ENCODE results near the gene MAP3K10. TPM values are rescaled to one million over a fixed set of nuclear protein-coding genes. Genes with fewer than 3 reads are reported as not detected.

The MAP3K10 gene
- total RNA-seq, 1 experiment from 2014 or later, result 255 TPM

DNA sequence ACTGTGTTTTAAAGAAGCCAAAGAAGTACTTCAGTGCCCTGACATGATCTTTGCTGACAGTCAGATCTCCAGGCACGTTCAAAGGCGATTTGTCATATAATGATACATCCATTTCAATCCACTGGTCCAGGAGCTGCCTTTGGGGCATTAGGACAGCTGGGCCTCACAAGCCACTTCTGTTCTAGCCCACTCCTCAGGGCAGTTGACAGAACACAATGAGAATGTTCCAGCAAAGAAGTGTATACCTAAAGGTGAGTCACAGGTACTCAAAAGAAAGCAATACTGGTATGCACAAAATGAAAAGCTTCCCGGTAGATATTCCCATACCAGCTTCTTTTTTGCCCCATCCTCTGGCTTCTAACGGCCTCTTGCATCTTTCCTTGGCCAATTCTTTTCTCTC is 12.5 kb upstream of the MAP3K10 start:
- in situ Hi-C loops (cut with HindIII; ENCODE audit: low pct_unique_long_range_greater_than_20kb, low sequenced_read_pairs) (no loop called here), intact Hi-C loops (cut with micrococcal nuclease; ENCODE audit: unreplicated experiment) (no loop called here)
- no peak overlapping the region for H3K27ac ChIP-seq (ENCODE audit: low read length)
- DNase-seq (ENCODE audit: low read depth, low spot score) (no peak), ATAC-seq (peak; percentile 9)
- BruUV-seq (replicated peaks), result no TSS peak
- H3K27me3 ChIP-seq (ENCODE audit: control insufficient read depth, insufficient read depth, low read length), result peaks cover 13% of the 10 kb centered on the region
- no peaks in the 10 kb centered on the region for H3K4me1 ChIP-seq (ENCODE audit: control insufficient read depth, insufficient read depth, low read length)
- ChIA-PET POLR2A (interaction anchor here (0.6 to 2.6 kb wide), 12 partner anchors 9 to 183 kb away, joined by 3 to 11 read pairs (median 7); no protein-coding TSS in a partner anchor), CTCF (interaction anchor here (0.5 to 8.1 kb wide), 13 partner anchors 9 to 705 kb away, joined by 3 to 113 read pairs (median 6); partner anchors contain the start of gene TTC9B)
- no peaks in the 10 kb centered on the region for H3K36me3 ChIP-seq (ENCODE audit: control insufficient read depth, insufficient read depth, low read length)
- no peak overlapping the region for H3K4me3 ChIP-seq (ENCODE audit: low read depth in 2 of 2, low read length in 2 of 2)
- no peak for TF ChIP-seq SIN3A (IDR thresholded peaks at IDR 0.05; ENCODE audit: borderline replicate concordance, insufficient read depth, low read depth, low read length)
- TF ChIP-seq TCF7L2 (IDR thresholded peaks at IDR 0.05; ENCODE audit: low read depth, low read length), result no peak
- TF ChIP-seq, protein P1, sequence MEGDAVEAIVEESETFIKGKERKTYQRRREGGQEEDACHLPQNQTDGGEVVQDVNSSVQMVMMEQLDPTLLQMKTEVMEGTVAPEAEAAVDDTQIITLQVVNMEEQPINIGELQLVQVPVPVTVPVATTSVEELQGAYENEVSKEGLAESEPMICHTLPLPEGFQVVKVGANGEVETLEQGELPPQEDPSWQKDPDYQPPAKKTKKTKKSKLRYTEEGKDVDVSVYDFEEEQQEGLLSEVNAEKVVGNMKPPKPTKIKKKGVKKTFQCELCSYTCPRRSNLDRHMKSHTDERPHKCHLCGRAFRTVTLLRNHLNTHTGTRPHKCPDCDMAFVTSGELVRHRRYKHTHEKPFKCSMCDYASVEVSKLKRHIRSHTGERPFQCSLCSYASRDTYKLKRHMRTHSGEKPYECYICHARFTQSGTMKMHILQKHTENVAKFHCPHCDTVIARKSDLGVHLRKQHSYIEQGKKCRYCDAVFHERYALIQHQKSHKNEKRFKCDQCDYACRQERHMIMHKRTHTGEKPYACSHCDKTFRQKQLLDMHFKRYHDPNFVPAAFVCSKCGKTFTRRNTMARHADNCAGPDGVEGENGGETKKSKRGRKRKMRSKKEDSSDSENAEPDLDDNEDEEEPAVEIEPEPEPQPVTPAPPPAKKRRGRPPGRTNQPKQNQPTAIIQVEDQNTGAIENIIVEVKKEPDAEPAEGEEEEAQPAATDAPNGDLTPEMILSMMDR (IDR thresholded peaks at IDR 0.05), result no peak
- TF ChIP-seq POLR2AphosphoS5 (IDR thresholded peaks at IDR 0.05; ENCODE audit: low read depth, low read length), result no peak
- TF ChIP-seq, protein P2, sequence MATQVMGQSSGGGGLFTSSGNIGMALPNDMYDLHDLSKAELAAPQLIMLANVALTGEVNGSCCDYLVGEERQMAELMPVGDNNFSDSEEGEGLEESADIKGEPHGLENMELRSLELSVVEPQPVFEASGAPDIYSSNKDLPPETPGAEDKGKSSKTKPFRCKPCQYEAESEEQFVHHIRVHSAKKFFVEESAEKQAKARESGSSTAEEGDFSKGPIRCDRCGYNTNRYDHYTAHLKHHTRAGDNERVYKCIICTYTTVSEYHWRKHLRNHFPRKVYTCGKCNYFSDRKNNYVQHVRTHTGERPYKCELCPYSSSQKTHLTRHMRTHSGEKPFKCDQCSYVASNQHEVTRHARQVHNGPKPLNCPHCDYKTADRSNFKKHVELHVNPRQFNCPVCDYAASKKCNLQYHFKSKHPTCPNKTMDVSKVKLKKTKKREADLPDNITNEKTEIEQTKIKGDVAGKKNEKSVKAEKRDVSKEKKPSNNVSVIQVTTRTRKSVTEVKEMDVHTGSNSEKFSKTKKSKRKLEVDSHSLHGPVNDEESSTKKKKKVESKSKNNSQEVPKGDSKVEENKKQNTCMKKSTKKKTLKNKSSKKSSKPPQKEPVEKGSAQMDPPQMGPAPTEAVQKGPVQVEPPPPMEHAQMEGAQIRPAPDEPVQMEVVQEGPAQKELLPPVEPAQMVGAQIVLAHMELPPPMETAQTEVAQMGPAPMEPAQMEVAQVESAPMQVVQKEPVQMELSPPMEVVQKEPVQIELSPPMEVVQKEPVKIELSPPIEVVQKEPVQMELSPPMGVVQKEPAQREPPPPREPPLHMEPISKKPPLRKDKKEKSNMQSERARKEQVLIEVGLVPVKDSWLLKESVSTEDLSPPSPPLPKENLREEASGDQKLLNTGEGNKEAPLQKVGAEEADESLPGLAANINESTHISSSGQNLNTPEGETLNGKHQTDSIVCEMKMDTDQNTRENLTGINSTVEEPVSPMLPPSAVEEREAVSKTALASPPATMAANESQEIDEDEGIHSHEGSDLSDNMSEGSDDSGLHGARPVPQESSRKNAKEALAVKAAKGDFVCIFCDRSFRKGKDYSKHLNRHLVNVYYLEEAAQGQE (IDR thresholded peaks at IDR 0.05; ENCODE audit: insufficient read depth in 1 of 2, low read depth in 2 of 2, low read length in 1 of 2), result no peak
- peaks cover 7% of the 10 kb centered on the region; the same call in 1 of the 2 replicates for H3K9me3 ChIP-seq (ENCODE audit: control insufficient read depth, insufficient read depth, low read depth, low read length)

DNA sequence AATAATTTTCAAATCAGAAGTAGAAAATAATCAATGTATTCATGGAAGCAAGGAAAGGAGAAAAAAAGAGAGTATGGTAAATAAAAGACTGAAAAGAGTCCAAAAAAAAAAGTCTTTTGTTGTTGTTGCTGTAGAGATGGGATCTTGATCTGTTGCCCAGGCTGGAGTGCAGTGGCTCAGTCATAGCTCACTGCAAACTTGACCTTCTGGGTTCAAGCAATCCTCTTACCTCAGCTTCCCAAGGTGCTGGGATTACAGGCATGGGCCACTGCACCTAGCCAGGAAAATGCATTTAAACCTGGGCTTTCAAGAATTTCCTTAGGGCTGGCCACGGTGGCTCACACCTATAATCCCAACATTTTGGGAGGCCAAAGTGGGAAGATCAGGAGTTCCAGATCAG is 7.0 kb upstream of the MAP3K10 start:
- Histone ChIP-seq H3K4me3 (ENCODE audit: low read depth in 2 of 2, low read length in 2 of 2) (no peak overlapping the region), H3K9me3 (ENCODE audit: control insufficient read depth, insufficient read depth, low read depth, low read length) (no peaks in the 10 kb centered on the region), H3K27ac (ENCODE audit: low read length) (no peak overlapping the region), H3K36me3 (ENCODE audit: control insufficient read depth, insufficient read depth, low read length) (no peaks in the 10 kb centered on the region), H3K27me3 (ENCODE audit: control insufficient read depth, insufficient read depth, low read length) (peaks cover 17% of the 10 kb centered on the region), H3K4me1 (ENCODE audit: control insufficient read depth, insufficient read depth, low read length) (no peaks in the 10 kb centered on the region)
- TF ChIP-seq POLR2AphosphoS5 (IDR thresholded peaks at IDR 0.05; ENCODE audit: low read depth, low read length), result no peak
- TF ChIP-seq, protein P2 (IDR thresholded peaks at IDR 0.05; ENCODE audit: insufficient read depth in 1 of 2, low read depth in 2 of 2, low read length in 1 of 2), result no peak
- TF ChIP-seq, protein P1 (IDR thresholded peaks at IDR 0.05), result no peak
- TF ChIP-seq SIN3A (IDR thresholded peaks at IDR 0.05; ENCODE audit: borderline replicate concordance, insufficient read depth, low read depth, low read length), result no peak
- TF ChIP-seq TCF7L2 (IDR thresholded peaks at IDR 0.05; ENCODE audit: low read depth, low read length), result no peak
- POLR2A ChIA-PET, result interaction anchor here (0.6 to 1.6 kb wide), 5 partner anchors 9 to 215 kb away, joined by 3 to 6 read pairs (median 3); no protein-coding TSS in a partner anchor
- intact Hi-C loops (cut with micrococcal nuclease; ENCODE audit: unreplicated experiment), result no loop called here
- DNase-seq (ENCODE audit: low read depth, low spot score), result no peak
- CTCF ChIA-PET, result interaction anchor here (0.6 to 2.1 kb wide), 9 partner anchors 12 to 1320 kb away, joined by 3 to 10 read pairs (median 4); no protein-coding TSS in a partner anchor
- no TSS peak for BruUV-seq (replicated peaks)
- ATAC-seq, result no peak
- in situ Hi-C loops (cut with HindIII; ENCODE audit: low pct_unique_long_range_greater_than_20kb, low sequenced_read_pairs), result no loop called here

All from Panc1 (cell line).